NCI-H1694 treated with DMSO at 0.1 percent for 48 hours (cell line): ENCODE measurements around the gene AGTPBP1.
"Not testable (repeated sequence)": the region's sequence is repeated elsewhere in the genome, so short reads cannot be mapped to it uniquely, and the experiment has no call there.

ENCODE experiments used
- DNase-seq: peaks from one replicate; lab custom pipeline; 2025; lab: John Stamatoyannopoulos, UW

The AGTPBP1 gene

DNA sequence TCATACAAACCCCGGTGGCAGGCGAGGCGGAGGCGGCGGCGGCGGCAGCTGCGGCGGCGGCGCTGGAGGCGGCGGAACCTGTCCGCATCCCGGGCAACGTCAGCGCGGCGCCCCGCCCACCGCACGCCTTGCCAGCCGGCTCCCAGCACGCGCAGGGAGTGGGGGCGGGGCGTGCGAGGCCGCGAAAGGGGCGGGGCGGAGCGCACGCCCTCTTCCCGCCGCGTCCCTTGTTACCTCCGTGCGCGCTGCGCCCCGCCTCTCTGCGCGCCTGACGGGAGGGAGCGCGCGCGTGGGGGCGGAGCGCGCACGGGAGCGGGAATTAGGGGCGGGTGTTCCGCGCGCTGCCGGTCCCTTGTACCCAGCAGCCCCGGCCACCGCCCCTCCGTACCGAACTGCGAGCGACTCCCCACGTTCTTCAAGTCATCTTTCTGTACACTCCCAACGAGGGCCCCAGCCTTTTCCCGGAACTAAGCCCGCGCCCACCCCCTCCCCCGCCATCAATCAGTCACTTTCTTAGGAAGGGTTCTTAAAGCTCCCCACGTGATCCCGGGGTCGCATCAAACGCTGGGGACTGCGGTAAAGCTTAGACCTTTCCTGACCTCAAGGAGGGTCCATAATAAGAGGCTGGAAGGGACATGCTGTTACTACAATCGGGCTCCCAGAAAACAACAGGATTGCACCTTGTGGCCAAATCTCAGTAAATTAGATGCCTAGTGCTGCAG lies at the start of gene AGTPBP1:
TSS of gene AGTPBP1 (minus strand) at position 80 of the 722 bp plus-strand sequence. CDS start 29,421 bp downstream, outside the sequence.
- peak; percentile 71 for DNase-seq

DNA sequence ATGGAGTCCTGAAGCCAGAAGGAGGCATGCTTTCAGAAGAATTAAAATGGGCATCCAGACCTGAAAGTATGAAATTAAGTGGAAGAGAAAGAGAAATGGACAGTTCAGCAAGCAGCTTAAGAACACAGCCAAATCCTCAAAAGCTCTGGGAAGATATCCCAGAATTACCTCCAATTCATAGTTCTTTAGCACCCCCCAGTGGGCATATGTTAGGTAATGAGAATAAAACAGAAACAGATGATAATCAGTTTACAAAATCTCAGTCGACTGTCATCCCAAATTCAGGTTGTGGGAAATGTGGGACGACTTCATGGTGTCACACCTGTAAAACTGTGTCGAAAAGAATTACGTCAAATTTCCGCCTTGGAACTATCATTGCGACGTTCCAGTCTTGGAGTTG lies 44.4 kb upstream of the AGTPBP1 start:
- DNase-seq = not testable (repeated sequence)

DNA sequence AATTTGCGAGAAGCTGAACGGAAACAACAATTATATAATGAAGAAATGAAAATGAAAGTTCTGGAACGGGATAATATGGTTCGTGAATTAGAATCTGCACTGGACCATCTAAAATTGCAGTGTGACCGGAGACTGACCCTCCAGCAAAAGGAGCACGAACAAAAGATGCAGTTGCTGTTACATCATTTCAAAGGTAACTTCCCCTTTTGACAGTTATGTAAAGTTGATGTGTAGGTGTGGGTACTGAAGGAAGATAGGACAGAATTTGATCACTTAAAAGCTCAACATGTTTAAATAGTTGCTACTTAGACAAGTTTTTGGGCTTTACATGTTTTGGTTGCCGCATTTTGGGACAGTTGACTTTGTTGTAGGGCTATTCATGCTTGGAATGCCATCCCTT lies 32.1 kb upstream of the AGTPBP1 start:
- DNase-seq = not testable (repeated sequence)

DNA sequence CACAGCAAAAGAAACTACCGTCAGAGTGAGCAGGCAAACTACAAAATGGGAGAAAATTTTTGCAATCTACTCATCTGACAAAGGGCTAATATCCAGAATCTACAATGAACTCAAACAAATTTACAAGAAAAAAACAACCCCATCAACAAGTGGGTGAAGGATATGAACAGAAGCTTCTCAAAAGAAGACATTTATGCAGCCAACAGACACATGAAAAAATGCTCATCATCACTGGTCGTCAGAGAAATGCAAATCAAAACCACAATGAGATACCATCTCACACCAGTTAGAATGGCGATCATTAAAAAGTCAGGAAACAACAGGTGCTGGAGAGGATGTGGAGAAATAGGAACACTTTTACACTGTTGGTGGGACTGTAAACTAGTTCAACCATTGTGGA lies 20.0 kb upstream of the AGTPBP1 start:
- not testable (repeated sequence) for DNase-seq

DNA sequence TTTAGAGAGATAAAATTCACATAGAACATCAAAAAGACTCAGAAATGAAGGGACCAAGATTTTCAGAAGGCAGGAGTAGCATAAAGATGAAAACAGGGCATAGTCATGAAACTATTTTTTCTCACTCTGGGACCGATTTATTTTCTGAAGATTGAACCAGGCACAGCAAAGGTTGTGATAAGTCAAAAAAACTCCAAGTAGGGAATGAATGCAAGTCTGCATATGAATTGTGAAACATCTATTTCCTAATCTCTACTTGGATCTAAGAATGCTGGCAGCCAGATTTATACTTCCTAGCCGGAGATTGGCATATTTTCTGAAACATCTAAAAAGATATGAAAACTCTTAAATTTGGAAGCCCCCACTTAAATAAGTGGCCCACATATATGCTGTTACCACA lies 16.0 kb upstream of the AGTPBP1 start:
- DNase-seq = not testable (repeated sequence)

GRCh38 chr9:85756216-85756615 lies 14.5 kb upstream of the AGTPBP1 start:
- not testable (repeated sequence) for DNase-seq

DNA sequence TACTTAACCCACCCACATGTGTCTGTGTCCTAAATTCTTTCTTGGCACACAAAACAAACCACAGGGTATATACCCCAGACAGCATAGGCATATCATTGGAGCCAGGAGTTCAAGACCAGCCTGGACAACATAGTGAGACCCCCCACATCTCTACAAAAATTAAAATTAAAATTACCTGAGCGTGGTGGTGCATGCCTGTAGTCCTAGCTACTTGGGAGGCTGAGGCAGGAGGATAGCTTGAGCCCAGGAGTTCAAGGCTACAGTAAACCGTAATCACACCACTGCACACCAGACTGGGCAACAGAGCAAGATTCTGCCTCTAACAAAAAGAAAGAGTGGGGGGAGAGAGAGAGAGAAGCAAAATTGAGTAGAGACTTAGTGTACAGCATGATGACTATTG lies 4.6 kb upstream of the AGTPBP1 start:
- DNase-seq = no peak

GRCh38 chr9:85745203-85745602 lies 3.4 kb upstream of the AGTPBP1 start:
- DNase-seq = no peak

DNA sequence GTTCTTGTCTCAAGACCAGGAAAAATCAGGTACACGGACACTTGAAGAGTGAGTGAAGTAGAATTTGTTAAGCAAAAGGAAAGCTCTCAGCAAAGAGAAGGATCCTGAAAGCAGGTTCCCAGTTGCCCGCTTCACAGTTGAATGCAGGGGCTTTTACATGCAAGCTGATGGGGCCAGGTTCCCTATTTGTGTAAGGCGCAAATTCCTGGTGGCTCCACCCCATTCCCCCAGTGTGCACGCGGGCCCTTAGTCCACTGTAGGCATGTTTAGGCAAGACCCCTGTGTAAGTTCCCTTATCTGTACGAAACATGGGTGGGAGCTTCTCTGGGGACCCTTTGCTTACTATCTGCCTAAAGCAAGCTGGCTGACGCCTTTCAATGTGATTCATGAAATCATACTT lies 2.7 kb upstream of the AGTPBP1 start:
- no peak for DNase-seq

- DNase-seq = no peak
Observed at GRCh38 chr9:85743275-85744128, 1.7 kb upstream of the AGTPBP1 start.

GRCh38 chr9:85742597-85742936 lies 813 bp upstream of the AGTPBP1 start:
- no peak for DNase-seq

- DNase-seq = no peak
Observed at GRCh38 chr9:85741095-85741874, 469 bp downstream of the AGTPBP1 start.

DNA sequence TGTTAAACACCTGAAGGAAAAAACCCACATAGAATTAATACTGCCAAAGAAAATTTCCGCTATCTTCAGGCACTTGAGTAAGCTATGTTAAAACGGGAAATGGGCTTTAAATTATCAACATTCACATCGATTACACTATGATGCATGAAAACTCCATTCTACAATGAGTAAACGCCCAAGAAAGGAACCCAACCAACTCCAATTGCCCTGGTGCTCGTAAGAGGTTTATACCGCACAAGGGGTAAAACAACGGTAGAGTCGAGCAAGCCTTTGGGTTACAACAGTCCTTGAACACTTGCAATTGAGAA lies 1.0 kb downstream of the AGTPBP1 start:
- DNase-seq = peak; percentile 12

- DNase-seq = no peak
Observed at GRCh38 chr9:85738509-85738908, 3.2 kb downstream of the AGTPBP1 start.

DNA sequence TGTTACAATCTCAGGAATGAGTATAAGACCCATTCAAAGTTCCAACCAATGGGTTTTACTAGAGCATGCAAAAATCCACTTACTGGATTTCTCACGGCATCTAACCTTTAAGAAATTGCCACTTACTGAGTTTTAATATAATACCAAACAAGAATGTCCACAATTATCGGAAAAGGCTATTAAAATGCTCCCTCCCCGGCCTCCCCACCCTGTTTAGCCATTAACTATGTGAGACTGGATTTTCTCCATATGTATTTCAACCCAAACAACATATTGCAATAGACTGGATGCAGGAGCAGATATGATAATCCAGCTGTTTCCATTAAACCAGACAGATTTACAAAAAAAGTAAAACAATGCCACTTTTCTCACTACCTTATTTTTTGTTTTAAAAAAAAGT lies 4.1 kb downstream of the AGTPBP1 start:
- no peak for DNase-seq

DNA sequence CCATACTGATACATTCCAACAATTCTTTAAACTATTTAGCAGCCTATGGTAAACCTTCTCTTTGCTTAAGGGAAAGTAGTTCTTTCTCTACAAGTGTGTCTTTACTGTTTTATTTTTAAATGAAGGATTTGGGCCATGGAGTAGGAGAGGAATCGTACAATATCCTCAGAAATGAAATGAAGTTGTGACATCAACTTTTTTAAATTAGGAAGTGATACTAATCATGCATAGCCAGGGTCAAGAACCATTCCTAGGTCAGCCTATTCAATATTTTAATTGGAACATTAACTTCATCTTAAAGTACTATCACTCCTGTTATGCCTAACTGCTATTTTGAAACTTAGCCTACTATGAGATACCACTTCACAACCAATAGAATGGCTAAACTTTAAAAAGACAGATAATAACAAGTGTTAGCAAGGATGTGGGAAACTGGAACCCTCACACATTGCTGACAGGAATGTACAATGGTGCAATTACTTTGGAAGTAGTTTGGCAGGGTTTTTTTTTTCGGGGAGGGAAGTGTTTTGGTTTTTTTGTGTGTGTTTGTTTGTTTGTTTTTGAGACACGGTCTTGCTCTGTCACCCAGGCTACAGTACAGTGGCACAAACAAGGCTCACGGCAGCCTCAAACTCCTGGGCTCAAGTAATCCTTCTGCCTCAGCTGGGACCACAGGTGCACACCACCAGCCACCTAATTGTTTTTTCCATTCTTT lies 10.7 kb downstream of the AGTPBP1 start:
- DNase-seq = no peak

DNA sequence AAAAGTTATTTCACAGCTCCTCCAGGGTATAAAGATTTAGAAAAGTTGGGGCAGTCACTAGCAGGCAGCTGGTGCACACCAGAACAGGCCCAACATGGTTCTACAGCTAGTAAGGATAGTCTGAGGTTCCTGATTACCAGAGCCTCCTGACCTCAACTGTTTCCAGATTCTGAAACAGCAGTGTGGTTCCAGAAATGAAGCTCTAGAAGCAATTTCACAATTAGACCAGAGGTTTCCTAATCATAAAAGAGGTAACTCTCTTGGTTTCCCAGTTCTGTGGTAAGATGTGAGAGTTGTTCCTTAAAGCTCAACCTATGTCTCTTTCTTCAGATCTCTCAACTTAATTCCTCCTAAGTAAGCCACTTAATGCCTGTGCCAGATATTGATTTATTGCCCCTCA lies 11.9 kb downstream of the AGTPBP1 start:
- DNase-seq = no peak

GRCh38 chr9:85727500-85727899 lies 14.3 kb downstream of the AGTPBP1 start:
- DNase-seq = no peak

DNA sequence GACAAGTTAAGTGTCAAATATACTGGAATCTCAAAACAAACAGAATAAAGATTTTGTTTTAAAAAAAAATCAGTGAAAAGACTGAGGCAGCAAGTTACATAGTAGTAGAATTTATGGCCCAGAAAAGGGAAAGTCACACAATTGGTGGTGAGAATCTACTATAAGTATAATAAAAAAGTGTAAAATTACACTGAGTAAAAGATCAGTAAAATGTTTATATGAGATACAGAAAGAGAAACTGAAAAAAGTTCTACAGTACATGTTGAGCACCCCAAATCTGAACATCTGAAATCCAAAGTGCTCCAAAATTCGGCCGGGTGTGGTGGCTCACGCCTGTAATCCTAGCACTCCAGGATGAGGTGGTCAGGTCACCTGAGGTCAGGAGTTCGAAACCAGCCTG lies 15.0 kb downstream of the AGTPBP1 start:
- no peak for DNase-seq

DNA sequence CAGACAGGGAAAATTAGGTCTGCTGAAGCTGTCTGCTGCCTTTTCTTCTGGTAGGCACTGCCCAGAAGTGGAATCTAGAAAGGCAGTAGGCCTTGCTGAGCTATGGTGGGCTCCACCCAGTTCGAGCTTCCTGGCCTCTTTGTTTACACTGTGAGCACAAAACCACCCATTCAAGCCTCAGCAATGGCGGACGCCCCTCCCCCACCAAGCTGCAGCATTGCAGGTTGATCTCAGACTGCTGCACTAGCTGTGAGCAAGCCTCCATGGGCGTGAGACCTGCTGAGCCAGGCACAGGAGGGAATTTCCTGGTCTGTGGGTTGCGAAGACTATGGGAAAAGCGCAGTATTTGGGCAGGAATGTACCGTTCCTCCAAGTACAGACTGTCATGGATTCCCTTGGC lies 18.5 kb downstream of the AGTPBP1 start:
- no peak for DNase-seq

DNA sequence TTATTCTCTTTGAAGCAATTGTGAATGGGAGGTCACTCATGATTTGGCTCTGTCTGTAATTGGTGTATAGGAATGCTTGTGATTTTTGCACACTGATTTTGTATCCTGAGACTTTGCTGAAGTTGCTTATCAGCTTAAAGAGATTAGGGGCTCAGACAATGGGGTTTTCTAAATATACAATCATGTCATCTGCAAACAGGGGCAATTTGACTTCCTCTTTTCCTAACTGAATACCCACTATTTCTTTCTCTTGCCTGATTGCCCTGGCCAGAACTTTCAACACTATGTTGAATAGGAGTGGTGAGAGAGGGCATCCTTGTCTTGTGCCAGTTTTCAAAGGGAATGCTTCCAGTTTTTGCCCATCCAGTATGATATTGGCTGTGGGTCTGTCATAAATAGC lies 22.3 kb downstream of the AGTPBP1 start:
- DNase-seq = not testable (repeated sequence)

DNA sequence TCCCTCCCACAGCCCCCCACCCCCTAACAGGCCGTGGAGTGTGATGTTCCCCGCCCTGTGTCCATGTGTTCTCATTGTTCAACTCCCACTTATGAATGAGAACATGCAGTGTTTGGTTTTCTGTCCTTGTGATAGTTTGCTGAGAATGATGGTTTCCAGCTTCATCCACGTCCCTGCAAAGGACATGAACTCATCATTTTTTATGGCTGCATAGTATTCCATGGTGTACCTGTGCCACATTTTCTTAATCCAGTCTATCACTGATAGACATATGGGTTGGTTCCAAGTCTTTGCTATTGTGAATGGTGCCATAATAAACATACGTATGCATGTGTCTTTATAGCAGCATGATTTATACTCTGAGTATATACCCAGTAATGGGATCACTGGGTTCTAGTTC lies 23.9 kb downstream of the AGTPBP1 start:
- not testable (repeated sequence) for DNase-seq
